Limb (tissue), 2 donors: ENCODE results near the gene MACC1.
A peak's percentile ranks its signal among the peaks of the same experiment; 100 is the strongest.
"Not testable (repeated sequence)": the region's sequence is repeated elsewhere in the genome, so short reads cannot be mapped to it uniquely, and the experiment has no call there.

ENCODE experiments used
- DNase-seq, 2 donors: peaks; one replicate each; pipeline ENCODE4 v3.0.0-alpha.2; 2016; ENCODE audit errors: extremely low spot score in 2 of 2

Gene MACC1

DNA sequence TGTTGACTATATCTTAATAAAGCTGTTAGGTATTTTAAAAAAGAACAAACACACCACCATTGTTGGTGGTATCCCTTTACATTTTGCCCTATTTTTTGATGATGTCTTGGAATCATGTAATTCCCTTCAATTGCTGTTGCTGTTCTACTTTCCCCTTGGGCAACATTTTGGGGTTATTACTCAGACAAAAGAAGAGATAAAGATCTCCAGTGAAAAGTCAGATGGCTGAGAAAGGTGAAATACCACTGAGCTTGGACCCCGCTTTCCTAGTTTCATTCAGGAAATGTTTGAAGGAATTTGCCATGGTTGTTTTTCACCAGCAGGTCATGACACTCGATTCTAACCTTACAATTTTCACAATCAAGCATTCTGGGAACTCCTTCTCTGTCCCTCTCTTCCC is 84.6 kb downstream of the MACC1 start:
- no peak for DNase-seq

DNA sequence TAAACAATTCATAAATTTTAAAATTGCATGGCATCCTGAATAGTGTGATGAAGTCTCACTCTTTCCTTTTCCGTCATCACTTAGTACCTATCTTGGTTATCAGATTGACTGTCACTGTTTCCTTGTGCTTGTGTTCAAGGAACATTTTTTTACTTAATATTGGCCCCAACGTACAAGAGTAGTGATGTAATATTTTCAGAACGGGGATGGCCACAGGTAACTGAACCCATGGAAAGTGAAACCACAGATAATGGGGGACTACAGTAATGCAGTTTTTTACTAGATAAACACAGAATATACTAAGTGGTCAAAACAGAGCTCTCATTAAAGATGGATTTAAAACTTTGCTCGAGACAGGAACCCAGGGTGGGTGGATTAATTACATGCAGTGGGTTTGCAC is 85.4 kb downstream of the MACC1 start:
- no peak for DNase-seq

DNA sequence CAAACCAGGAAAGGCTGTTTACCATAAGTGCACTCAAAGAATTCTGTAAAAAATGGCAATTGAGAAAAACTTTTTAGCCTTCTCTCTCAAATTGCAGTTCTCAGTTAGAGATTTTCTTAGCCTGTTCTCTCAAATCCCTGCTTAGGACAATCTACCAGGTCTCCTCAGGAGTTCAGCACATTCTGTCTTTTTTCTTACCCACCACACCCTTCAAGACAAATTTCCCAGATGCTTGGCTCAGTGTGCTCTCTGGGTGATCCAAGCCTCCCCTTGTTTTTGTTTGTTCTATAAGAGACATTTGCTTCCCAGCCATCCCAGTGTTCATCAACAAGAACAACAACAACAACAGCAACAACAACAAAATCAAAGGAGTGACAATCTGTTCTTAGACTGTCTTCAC is 87.3 kb downstream of the MACC1 start:
- no peak for DNase-seq

DNA sequence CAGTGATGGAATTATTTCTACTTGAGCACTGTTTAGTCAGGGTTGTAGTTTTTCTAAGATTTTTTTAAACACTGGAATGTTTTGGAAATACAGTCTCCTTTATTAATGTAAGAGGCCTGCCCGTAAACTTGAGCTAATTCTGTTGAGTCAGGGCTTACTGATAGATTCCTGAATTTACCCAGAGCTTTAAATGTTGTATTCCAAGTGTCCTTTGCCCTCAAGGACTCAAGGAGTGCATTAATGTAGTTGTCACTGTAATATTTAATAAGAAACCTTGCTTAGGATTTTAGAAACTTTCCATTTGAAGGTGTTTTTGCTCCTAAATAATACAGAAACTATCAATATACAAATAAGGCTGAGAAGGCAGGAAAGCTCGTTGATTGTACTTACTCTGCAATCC is 89.2 kb downstream of the MACC1 start:
- no peak for DNase-seq

DNA sequence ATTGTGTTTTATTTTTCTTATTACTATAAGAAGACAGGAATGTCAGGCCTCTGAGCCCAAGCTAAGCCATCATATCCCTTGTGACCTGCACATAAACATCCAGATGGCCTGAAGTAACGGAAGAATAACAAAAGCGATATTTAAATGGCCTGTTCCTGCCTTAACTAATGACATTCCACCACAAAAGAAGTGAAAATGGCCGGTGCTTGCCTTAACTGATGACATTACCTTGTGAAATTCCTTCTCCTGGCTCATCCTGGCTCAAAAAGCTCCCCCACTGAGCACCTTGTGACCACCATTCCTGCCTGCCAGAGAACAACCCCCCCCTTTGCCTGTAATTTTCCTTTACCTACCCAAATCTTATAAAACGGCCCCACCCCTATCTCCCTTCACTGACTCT is 91.1 kb downstream of the MACC1 start:
- not testable (repeated sequence) for DNase-seq

DNA sequence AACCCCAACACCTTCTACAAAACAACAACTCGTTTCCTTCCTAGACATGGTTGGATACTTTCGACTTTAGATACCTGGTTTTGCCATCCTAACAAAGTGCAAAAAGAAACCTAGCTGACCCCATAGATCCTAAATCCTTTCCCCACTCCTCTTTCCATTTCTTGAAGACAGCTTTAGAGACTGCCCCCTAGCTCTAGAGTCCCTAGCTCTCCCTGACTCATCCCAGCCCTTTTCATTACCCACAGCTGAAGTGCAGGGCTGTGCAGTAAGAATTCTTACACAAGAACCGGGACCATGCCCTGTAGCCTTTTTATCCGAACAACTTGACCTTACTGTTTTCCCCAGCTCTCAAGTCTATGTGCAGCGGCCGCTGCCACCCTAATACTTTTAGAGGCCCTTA is 93.1 kb downstream of the MACC1 start:
- DNase-seq, result not testable (repeated sequence)

DNA sequence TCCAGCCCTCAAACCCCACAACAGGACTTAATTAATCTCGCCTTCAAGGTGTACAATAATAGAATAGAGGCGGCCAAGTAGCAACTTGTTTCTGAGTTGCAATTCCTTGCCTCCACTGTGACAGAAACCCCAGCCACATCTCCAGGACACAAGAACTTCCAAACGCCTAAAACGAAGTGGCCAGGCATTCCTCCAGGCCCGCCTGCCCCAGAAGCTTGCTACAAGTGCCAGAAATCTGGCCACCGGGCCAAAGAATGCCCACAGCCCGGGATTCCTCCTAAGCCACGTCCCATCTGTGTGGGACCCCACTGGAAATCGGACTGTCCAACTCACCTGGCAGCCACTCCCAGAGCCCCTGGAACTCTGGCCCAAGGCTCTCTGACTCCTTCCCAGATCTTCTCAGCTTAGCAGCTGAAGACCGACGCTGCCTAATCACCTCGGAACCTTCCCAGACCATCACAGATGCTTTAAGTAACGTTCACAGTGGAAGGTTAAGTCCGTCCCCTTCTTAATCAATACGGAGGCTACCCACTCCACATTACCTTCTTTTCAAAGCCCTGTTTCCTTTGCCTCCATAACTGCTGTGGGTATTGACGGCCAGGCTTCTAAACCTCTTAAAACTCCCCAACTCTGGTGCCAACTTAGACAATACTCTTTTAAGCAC is 94.4 kb downstream of the MACC1 start:
- DNase-seq, result not testable (repeated sequence)

DNA sequence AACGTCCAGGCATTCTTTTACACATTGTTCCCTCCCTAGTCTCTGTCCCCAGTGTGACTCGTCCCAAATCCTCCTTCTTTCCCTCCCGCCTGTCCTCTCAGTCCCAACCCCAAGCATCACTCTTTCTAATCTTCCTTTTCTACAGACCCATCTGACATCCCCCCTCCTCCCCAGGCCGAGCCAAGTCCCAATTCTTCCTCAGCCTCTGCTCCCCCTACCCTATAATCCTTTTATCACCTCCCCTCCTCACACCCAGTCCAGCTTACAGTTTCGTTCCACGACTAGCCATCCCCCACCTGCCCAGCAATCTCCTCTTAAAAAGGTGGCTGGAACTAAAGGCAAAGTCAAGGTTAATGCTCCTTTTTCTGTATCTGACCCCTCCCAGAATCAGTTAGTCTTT is 95.1 kb downstream of the MACC1 start:
- DNase-seq, result no peak

DNA sequence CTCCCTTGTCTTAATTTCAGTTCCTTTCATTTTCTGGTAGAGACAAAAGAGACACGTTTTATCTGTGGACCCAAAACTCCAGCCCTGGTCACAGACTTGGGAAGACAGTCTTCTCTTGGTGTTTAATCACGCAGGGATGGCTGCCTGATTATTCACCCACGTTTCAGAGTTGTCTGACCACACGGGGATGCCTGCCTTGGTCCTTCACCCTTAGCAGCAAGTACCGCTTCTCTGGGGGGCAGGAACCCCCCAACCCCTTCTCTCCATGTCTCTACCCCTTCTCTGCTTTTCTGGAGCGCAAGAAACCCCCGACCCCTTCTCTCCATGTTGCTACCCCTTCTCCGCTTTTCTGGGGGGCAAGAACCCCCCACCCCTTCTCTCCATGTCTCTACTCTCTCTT is 95.8 kb downstream of the MACC1 start:
- DNase-seq, result no peak

DNA sequence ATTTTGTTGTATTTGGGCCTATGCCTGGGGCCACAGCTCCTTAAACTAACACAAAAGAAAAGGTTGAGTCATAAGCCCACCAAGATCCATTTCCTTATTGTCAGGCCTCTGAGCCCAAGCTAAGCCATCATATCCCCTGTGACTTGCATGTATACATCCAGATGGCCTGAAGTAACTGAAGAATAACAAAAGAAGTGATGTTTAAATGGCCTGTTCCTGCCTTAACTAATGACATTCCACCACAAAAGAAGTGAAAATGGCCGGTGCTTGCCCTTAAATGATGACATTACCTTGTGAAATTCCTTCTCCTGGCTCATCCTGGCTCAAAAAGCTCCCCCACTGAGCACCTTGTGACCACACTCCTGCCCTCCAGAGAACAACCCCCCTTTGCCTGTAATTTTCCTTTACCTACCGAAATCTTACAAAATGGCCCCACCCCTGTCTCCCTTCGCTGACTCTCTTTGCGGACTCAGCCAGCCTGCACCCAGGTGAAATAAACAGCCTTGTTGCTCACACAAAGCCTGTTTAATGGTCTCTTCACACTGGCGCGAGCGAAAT is 96.5 kb downstream of the MACC1 start:
- not testable (repeated sequence) for DNase-seq

DNA sequence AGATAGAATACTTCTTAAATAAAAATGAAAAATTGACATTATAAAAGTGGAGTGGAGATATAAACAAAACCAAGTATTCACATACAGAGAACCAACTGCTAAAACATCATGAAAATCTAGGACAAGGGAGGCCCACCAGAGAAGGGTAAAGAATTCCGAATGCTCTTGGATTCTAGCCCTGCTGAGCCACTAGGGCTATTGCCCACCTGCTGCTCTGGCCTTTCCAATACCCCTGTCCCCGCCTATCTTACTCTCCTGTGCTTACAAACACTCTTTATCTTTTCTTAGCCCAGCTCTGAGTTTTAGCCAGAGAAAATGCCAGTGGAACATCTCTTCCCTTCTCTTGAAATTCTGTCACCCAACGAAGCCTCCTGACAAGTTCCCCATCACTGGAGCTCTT is 100.3 kb downstream of the MACC1 start:
- DNase-seq, result no peak

DNA sequence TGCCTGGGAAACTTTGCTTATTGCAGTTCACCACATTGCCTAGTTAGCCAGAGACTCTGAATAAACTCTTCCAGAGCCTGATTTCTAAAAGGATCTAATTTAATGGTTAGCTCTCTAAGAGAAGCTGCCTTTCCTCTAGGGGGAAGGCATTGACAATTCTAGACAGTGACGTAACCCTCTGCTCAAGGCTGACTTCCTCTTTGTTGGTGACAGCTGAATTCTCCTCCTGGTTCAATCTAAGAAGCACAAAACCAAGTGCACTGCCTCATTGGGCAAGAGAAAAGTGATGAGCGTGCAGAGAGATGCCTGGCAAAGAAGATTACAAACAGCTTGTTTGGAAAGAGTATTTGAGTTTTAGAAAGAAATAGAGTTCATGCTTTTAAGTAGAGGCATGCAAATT is 102.7 kb downstream of the MACC1 start:
- DNase-seq, result peak in 1 of 2 donors; percentile 3

DNA sequence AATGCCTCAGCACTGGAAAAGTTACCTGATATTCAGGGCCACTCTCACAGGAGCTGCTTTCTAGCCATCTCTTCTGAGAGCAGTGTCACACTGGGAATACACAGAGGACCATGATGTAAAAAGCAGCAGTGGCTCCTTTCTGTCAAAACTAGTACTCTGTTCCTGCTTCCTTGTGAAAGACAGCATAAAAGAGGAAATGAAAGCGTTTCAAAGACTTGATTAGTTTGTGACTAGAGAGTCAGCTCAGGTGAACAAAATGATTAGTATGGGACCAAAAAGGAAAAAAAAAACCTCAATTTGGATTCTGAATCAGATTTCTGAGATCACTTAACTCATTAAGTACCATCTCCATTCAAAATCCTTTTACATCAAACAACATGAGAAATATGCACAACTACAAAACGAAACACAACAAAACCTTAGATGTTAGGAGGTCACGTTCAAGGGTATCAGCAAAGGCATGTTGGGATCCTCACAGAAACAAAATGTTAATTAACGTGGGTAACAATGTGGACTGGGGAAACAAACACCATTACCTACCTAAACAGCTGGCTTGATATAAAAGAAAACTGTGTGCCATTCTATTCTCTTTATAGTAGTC is 103.7 kb downstream of the MACC1 start:
- DNase-seq, result no peak

DNA sequence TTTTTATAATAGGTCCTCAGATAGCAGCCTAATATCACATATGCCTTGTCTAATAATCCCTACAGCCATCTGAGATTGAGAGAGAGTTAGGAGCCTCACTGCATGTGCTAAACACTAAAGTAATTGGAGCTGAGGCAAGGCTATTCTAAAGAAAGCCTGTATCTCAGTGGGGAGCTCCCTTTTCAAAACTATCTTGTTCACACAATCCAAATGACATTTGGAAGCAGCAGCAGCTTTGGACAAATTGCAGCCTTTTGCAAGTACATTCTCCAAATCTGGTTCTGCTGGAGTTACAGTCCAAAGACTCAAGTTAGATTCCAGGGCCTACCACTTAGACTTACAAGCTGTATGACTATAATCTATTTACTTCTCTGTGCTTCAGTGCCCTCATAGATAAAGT is 104.5 kb downstream of the MACC1 start:
- DNase-seq, result no peak

DNA sequence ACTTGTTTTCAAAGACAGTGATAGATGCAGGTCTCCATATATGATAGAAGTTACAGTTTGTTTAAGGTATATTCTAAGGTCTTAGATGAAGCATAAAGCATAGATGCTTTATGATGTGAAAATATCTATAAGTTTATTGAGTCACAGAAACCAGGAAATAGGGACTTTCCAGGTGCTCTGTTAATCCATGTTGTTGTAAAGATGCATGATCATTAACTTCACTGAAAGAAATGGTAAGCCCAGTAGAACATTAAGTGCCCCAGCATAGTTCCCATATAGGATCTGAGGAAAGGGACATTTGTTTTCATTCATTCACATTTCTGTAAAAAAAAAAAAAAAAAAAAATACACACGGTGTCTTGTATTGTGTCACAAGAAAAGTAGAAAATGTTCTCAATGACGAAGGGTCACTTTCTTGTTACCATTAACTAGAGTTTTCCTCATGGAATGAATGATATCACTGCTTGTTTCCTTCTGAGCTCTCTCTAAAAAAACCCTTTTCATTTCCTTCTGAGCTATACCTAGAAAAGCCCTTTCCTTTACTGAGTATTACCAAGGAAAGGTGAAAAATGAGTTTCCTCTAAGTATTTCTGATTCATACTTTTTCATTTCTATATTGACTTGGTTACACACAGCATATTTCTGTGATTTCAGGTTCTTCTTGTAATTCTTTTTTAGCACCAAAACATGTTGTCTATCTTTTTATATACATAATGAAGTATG is 105.2 kb downstream of the MACC1 start:
- no peak for DNase-seq

DNA sequence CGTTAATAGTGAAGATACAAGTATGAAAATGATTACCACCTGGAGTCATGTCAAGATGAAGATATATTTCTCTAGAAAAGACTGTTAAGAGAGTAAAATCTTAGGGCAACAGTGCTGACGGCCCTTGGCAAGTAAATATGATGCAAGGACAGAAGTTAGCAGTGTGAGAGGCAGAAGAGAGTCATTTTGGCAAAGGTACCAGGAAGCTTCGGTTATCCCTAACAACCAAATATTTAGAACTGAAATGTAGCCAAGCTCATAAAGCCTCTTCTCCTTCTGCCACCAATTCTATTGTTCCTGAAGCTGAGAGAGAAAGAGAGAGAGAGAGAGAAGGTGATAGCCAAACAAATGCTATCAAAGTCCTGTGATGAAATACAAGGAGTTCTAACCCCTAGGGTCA is 109.6 kb downstream of the MACC1 start:
- DNase-seq, result no peak

DNA sequence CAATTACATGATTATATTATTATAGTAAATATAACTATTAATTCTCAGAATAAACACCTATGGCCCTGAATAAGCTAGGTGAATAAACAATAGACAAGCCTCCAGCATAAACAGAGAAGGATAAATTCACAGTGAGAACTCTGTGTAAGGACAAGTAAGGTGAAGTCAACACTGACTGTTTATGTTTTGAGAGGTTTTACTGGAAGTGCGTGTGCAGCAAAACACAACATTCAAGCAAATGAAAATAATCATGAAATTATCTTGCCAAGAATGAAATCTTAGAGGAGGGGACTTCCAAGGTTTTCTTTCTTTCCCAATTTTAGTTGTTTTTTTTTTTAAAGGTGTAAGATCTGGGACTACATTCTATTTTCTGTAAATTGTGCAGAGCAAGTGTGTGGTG is 112.5 kb downstream of the MACC1 start:
- no peak for DNase-seq

DNA sequence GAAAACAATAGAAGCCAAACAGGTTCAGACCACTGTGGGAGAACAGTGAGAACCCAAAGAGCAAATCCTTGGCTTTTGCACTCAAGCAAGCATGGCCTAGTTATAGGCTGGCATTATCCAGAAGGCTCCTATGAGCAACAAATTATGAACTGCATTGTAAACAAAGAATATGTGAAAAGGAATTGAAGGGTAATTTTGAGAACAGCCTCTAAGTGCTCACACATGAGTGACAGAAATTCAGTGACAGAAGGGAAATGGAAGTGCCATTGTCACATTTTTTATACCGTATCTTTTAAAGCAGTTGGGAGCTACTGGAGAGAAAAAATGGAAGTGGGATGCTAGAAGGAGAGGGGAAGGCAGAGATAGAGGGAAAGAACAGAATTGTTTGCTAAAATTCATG is 114.2 kb downstream of the MACC1 start:
- no peak for DNase-seq

DNA sequence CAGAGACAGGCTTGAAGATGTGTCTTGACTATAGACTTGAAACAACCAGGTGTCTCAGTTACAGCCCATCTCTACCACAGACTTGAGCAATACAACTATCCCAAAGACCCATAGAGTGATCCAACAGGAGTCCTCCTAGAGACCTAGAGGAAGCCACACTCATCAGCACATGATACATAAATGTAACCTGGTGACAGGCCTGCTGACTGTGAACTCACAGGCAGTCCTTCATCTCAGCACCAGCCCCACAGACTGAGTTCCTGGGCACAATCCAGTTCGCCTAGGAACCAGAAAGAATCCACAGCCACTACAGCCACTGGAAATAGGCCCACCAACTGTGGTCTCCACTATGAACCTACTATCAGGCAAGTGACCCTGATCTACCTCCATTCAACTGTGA is 121.3 kb downstream of the MACC1 start:
- no peak for DNase-seq

DNA sequence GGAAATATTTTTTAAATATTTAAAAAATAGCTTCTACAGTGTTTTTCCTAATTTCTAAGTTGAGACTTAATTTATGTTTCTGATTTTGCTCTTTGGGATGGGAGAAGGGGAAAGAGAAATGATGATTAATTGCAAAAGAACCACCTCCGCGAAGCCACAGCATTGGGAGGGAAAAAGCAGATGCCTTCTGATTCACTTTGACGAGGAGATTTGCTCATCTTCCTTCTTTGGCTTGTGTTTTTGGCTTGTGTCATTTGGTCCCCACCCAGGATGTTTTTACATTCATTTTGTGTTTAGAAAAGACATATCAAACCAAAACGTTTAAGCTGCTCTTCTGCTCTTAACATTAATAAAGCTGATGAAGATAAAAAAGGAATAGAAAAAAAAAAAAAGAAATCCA is 121.7 kb downstream of the MACC1 start:
- DNase-seq, result no peak

DNA sequence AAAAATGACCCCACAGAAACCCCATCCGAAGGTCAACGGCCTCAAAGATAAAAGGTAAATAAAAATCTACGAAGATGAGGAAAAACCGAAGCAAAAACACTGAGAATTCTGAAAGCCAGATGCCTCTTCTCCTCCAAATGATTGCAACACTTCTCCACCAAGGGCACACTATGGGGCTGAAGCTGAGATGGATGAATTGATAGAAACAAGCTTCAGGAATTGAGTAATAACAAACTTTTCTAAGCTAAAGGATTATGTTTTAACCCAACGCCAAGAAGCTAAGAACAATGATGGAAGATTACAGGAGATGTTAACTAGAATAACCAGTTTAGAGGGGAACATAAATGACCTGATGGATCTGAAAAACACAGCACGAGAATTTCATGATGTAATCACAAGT is 127.8 kb downstream of the MACC1 start:
- no peak for DNase-seq

DNA sequence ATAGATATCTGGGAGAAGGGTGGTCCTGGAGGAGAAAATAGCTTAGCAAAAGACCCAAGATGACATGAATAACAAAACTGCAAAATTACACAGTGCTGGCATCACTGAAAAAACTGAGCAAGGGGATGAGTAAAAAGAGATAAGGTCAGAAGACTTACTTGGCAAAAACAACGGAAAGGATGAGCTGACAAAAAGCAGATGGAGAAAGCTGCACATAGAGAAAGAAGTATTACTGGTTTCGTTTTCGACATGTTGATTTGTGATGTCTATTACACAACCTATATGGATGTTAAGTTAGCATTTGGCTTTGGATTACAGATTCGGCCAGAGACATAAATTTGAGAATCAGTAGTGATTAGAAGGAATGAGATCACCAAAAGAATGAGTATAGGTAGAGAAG is 132.1 kb downstream of the MACC1 start:
- DNase-seq, result no peak
